ENCODE results near the gene SARDH. TPM values are rescaled to one million over a fixed set of nuclear protein-coding genes. Genes with fewer than 3 reads are reported as not detected.

SARDH gene
- total RNA-seq, 2 donors from 2014 or later: 0.36 to 0.38 TPM

GRCh38 chr9:133739408-133740280 lies 1.5 kb upstream of the SARDH start:
- Mint-ChIP-seq H3K27me3 (peaks cover 4 to 8% of the 10 kb centered on the region in 2 donors), H3K4me1 (ENCODE audit: low read depth in 2 of 2) (no peaks in the 10 kb centered on the region), H3K27ac (no peak overlapping the region), H3K36me3 (no peaks in the 10 kb centered on the region), H3K4me3 (no peak overlapping the region), H3K9me3 (no peaks in the 10 kb centered on the region)
- DNase-seq (ENCODE audit: low spot score): no peak
- no peak for ATAC-seq

DNA sequence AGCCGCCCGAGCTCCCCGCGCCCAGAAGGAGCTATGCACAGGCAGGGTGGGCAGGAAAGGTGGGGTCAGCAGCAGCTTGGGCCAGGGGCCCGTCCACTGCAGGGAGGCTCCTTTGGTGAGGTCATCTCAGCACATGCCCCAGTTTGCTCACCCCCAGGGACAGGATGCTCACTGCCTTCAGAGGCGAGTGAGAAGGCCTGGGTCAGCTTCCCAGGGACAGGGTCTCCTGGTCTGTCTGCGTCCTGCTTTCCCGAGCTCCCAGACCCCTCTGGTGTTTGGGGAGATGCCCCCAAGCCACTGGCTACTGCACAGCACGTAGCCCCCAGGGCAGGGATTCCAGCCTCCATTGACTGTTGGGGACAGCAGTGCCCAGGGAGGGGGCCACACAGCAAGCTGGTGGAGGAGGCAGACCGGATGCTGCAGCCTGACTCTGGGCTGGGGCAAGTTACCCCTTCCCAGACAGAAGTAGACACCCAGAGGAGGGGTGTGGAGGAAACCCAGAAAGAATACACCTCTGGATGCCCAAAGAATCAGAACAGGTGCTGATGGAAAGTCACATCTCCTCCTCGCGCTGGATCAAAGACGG lies 581 bp upstream of the SARDH start:
- Mint-ChIP-seq H3K4me1 (ENCODE audit: low read depth in 2 of 2) (peaks cover 0 to 2% of the 10 kb centered on the region in 2 donors), H3K4me3 (no peak overlapping the region), H3K36me3 (no peaks in the 10 kb centered on the region), H3K9me3 (no peaks in the 10 kb centered on the region), H3K27ac (peak overlapping the region in 1 of 2 donors; percentile 45), H3K27me3 (no peaks in the 10 kb centered on the region)
- ATAC-seq (peak in 1 of 2 donors; percentile 14), DNase-seq (ENCODE audit: low spot score) (no peak)

GRCh38 chr9:133737071-133737773 lies 930 bp downstream of the SARDH start:
- ATAC-seq: no peak
- Mint-ChIP-seq H3K36me3 (no peaks in the 10 kb centered on the region), H3K4me3 (no peak overlapping the region), H3K9me3 (no peaks in the 10 kb centered on the region), H3K27ac (no peak overlapping the region), H3K27me3 (no peaks in the 10 kb centered on the region), H3K4me1 (ENCODE audit: low read depth in 2 of 2) (peaks cover 0 to 2% of the 10 kb centered on the region in 2 donors)
- no peak for DNase-seq (ENCODE audit: low spot score)

GRCh38 chr9:133735931-133736330 lies 2.2 kb downstream of the SARDH start:
- no peak for DNase-seq (ENCODE audit: low spot score)
- Mint-ChIP-seq H3K4me3 (no peak overlapping the region), H3K4me1 (ENCODE audit: low read depth in 2 of 2) (peaks cover 0 to 2% of the 10 kb centered on the region in 2 donors)

GRCh38 chr9:133735415-133735775 lies 2.8 kb downstream of the SARDH start:
- DNase-seq (ENCODE audit: low spot score): no peak
- Mint-ChIP-seq H3K4me3 (no peak overlapping the region), H3K36me3 (no peaks in the 10 kb centered on the region), H3K27me3 (no peaks in the 10 kb centered on the region), H3K4me1 (ENCODE audit: low read depth in 2 of 2) (peaks cover 0 to 2% of the 10 kb centered on the region in 2 donors), H3K27ac (no peak overlapping the region), H3K9me3 (no peaks in the 10 kb centered on the region)
- ATAC-seq: no peak

More at GRCh38 chr9:133735931-133736330, 2.2 kb downstream of the SARDH start:
- no peak for ATAC-seq
- H3K36me3 Mint-ChIP-seq: no peaks in the 10 kb centered on the region
- no peaks in the 10 kb centered on the region for H3K27me3 Mint-ChIP-seq
- H3K9me3 Mint-ChIP-seq: no peaks in the 10 kb centered on the region
- no peak overlapping the region for H3K27ac Mint-ChIP-seq

- Mint-ChIP-seq H3K9me3 (no peaks in the 10 kb centered on the region), H3K4me3 (no peak overlapping the region), H3K27ac (no peak overlapping the region), H3K36me3 (no peaks in the 10 kb centered on the region), H3K4me1 (ENCODE audit: low read depth in 2 of 2) (peaks cover 0 to 2% of the 10 kb centered on the region in 2 donors), H3K27me3 (no peaks in the 10 kb centered on the region)
- DNase-seq (ENCODE audit: low spot score) (no peak), ATAC-seq (no peak)
These were observed 3.4 kb downstream of the SARDH start for GRCh38 chr9:133734590-133735414.

DNA sequence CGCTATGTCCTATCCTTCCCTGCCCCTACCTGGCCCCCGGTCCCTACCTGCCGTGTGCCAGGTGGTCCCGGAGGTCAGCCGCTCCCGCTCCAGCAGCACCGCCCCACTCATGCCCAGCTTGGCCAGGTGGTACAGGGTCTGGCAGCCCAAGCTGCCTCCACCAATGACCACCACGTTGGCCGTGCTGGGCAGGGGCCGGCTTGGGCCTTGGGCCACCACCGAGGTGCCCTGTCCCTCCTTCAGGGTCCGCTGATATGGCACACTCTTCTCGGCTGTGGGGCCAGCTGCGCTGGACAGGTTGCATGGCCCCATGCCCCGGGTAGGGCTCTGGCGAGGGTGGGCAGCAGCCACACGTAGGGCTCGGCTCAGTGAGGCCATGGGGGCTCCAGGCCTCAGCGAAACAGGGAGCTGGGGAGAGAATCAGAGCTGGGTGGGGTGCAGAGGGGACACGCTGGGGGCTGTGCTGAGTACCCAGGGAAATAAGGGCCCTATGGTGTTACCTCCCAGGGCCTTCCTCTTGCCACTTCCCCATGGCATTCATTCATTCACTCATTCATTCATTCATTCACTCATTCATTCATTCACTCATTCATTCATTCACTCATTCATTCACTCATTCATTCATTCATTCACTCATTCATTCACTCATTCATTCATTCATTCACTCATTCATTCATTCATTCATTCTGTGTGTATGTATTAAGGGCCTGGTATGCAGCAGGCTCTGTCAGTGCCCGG lies 4.2 kb downstream of the SARDH start:
- DNase-seq (ENCODE audit: low spot score): no peak
- Mint-ChIP-seq H3K27ac (no peak overlapping the region), H3K4me1 (ENCODE audit: low read depth in 2 of 2) (peaks cover 0 to 2% of the 10 kb centered on the region in 2 donors), H3K9me3 (no peaks in the 10 kb centered on the region), H3K27me3 (no peaks in the 10 kb centered on the region), H3K4me3 (no peak overlapping the region), H3K36me3 (no peaks in the 10 kb centered on the region)
- no peak for ATAC-seq

DNA sequence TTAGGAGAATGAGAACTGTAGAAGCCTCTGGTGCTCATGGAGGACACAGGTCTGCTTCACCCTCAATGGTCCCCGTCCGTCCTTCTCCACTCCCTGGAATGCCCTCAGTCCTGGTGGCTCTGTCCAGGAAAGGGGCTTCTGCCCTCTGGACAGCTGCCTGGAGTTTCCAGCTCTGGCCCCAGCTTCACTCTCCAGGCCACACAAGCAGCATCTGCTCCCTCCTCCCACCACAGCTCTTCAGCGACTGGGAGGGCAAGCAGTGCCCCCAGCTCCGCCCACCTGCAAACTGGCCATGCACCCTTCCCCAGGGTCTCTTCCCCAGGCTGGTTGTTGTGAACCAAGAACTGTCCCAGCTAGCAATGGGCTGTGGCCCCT lies 4.7 kb downstream of the SARDH start:
- H3K36me3 Mint-ChIP-seq: no peaks in the 10 kb centered on the region
- DNase-seq (ENCODE audit: low spot score) (no peak), ATAC-seq (no peak)
- H3K4me3 Mint-ChIP-seq: no peak overlapping the region
- peaks cover 0 to 2% of the 10 kb centered on the region in 2 donors for H3K4me1 Mint-ChIP-seq (ENCODE audit: low read depth in 2 of 2)
- no peaks in the 10 kb centered on the region for H3K27me3 Mint-ChIP-seq
- no peak overlapping the region for H3K27ac Mint-ChIP-seq
- no peaks in the 10 kb centered on the region for H3K9me3 Mint-ChIP-seq

- H3K4me1 Mint-ChIP-seq (ENCODE audit: low read depth in 2 of 2): peaks cover 0 to 2% of the 10 kb centered on the region in 2 donors
- ATAC-seq (no peak), DNase-seq (ENCODE audit: low spot score) (no peak)
- no peaks in the 10 kb centered on the region for H3K27me3 Mint-ChIP-seq
- H3K27ac Mint-ChIP-seq: no peak overlapping the region
- H3K4me3 Mint-ChIP-seq: no peak overlapping the region
- H3K36me3 Mint-ChIP-seq: no peaks in the 10 kb centered on the region
- no peaks in the 10 kb centered on the region for H3K9me3 Mint-ChIP-seq
These were observed 5.3 kb downstream of the SARDH start for GRCh38 chr9:133732639-133733408.

DNA sequence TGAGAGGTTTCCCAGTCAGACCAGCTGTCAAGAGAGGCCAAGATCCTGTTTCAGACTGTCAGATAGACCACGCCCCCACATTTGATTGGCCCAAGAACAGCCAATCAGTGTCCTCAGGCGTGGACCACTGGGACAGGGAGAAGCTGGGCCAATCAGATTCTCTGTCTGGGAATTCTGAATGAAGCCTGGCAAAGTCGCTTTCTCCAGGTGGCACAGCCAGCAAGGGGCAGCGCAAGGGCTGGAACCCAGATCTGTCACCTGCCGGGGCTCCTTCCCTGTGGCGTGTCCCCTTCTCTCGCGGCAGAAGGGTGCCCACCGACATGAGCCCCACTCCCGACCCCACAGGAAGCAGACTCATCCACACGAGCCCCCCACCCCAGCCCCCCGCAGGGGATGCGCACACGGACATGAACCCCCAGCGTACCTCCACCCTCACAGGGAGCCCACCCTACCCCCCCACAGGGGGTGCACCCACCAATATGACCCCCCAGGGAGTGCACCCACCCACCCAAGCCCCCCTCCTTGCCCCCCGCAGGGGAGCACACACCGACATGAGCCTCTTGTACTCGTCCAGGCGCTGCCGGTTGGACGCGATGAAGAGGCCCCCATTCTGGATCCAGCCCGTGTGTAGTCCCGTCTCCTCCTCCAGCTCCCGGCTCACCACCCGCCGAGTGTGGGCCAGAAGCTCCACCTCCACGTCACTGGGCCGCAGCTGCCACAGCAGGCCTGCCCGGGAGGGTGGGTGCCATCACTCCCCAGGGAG lies 6.1 kb downstream of the SARDH start:
- peaks cover 0 to 2% of the 10 kb centered on the region in 2 donors for H3K4me1 Mint-ChIP-seq (ENCODE audit: low read depth in 2 of 2)
- no peak for DNase-seq (ENCODE audit: low spot score)
- H3K4me3 Mint-ChIP-seq: no peak overlapping the region
- H3K27ac Mint-ChIP-seq: no peak overlapping the region
- no peaks in the 10 kb centered on the region for H3K9me3 Mint-ChIP-seq
- peaks cover 0 to under 1% of the 10 kb centered on the region in 2 donors for H3K27me3 Mint-ChIP-seq
- no peak for ATAC-seq
- H3K36me3 Mint-ChIP-seq: no peaks in the 10 kb centered on the region

- H3K4me1 Mint-ChIP-seq (ENCODE audit: low read depth in 2 of 2): peaks cover 5 to 7% of the 10 kb centered on the region in 2 donors
- no peaks in the 10 kb centered on the region for H3K36me3 Mint-ChIP-seq
- no peak overlapping the region for H3K4me3 Mint-ChIP-seq
- H3K9me3 Mint-ChIP-seq: no peaks in the 10 kb centered on the region
- ATAC-seq: no peak
- no peak overlapping the region for H3K27ac Mint-ChIP-seq
- H3K27me3 Mint-ChIP-seq: peaks cover 5 to 7% of the 10 kb centered on the region in 2 donors
- DNase-seq (ENCODE audit: low spot score): no peak
These were observed 7.0 kb downstream of the SARDH start for GRCh38 chr9:133730994-133731715.

All from natural killer cell treated with Interleukin-12 subunit alpha and Interleukin-12 subunit beta and Interleukin-15 and Interleukin-18, amount 100 ng/mL, for 72 hours (primary cell).